HG03457 (cell line): ENCODE measurements around the gene PPM1M.
"Not testable (repeated sequence)": the region's sequence is repeated elsewhere in the genome, so short reads cannot be mapped to it uniquely, and the experiment has no call there.

ENCODE experiments used
- ATAC-seq: cut with Tn5 transposase; IDR thresholded peaks from one replicate; pipeline ENCODE4 v1.9.1; 2021; ENCODE audit warnings: moderate number of reproducible peaks; ENCODE audit not compliant: unreplicated experiment

PPM1M gene

GRCh38 chr3:52272172-52272571, 26.6 kb downstream of the PPM1M start:
- ATAC-seq = not testable (repeated sequence)

GRCh38 chr3:52272831-52273230, 27.3 kb downstream of the PPM1M start:
- ATAC-seq = no peak

GRCh38 chr3:52274781-52275180, 29.2 kb downstream of the PPM1M start:
- not testable (repeated sequence) for ATAC-seq

GRCh38 chr3:52277071-52277964, 31.8 kb downstream of the PPM1M start:
- no peak for ATAC-seq

GRCh38 chr3:52277972-52278509, 32.5 kb downstream of the PPM1M start:
- ATAC-seq = peak; percentile 45

- ATAC-seq = peak; percentile 61
Observed at GRCh38 chr3:52278510-52279069, 33.0 kb downstream of the PPM1M start, which contains the start of gene WDR82. Gene WDR82 (minus strand): TSS chr3:52278649. CDS start chr3:52278361, 288 bp downstream.

GRCh38 chr3:52279596-52279995, 34.0 kb downstream of the PPM1M start:
- ATAC-seq = no peak

- no peak for ATAC-seq
Observed at GRCh38 chr3:52280050-52280461, 34.5 kb downstream of the PPM1M start.

GRCh38 chr3:52281981-52282801, 36.6 kb downstream of the PPM1M start:
- no peak for ATAC-seq

GRCh38 chr3:52283306-52283705, 37.7 kb downstream of the PPM1M start:
- no peak for ATAC-seq

GRCh38 chr3:52284051-52284450, 38.5 kb downstream of the PPM1M start:
- ATAC-seq = not testable (repeated sequence)

- ATAC-seq = no peak
Observed at GRCh38 chr3:52286777-52287110, 41.2 kb downstream of the PPM1M start.

GRCh38 chr3:52288674-52289073, 43.1 kb downstream of the PPM1M start:
- ATAC-seq = no peak

- ATAC-seq = no peak
Observed at GRCh38 chr3:52289338-52289746, 43.8 kb downstream of the PPM1M start.

- ATAC-seq = no peak
Observed at GRCh38 chr3:52289747-52290595, 44.4 kb downstream of the PPM1M start.

GRCh38 chr3:52290596-52291507, 45.3 kb downstream of the PPM1M start:
- no peak for ATAC-seq

- ATAC-seq = no peak
Observed at GRCh38 chr3:52291508-52292181, 46.1 kb downstream of the PPM1M start.

- no peak for ATAC-seq
Observed at GRCh38 chr3:52292247-52293065, 46.9 kb downstream of the PPM1M start.
